Dedifferentiated amniotic fluid mesenchymal stem cell (primary cell): Measurements from ENCODE around the gene CTTNBP2NL.
"Not testable (repeated sequence)": the region's sequence is repeated elsewhere in the genome, so short reads cannot be mapped to it uniquely, and the experiment has no call there.

ENCODE experiments used
- DNase-seq: peaks from one replicate; pipeline ENCODE4 v3.0.0-alpha.2; 2016; ENCODE audit errors: extremely low spot score

The CTTNBP2NL gene

GRCh38 chr1:112386024-112386723 lies 9.8 kb upstream of the CTTNBP2NL start:
- no peak for DNase-seq

GRCh38 chr1:112386731-112387346 lies 9.2 kb upstream of the CTTNBP2NL start:
- no peak for DNase-seq

GRCh38 chr1:112387807-112388206 lies 8.2 kb upstream of the CTTNBP2NL start:
- DNase-seq: no peak

DNA sequence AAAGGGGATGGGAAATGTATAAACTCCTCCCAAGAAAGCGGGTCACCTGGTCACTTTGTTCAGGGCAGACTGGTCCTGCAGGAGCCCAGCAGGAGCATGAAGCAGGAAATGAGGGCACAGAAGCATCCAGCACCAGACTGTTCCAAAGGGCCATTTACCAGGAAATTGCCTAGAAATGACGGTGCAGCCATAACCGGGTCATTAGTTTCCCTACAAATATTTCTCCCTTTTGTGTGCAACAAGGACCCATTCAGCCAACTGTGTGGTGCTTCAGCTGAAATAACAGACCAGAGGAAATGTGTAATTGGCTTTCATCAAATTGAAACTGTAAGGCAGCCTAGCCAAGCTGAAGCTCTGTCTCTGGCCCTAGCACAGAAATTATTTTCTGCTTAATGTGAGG lies 7.6 kb upstream of the CTTNBP2NL start:
- no peak for DNase-seq

GRCh38 chr1:112389689-112390088 lies 6.3 kb upstream of the CTTNBP2NL start:
- no peak for DNase-seq

DNA sequence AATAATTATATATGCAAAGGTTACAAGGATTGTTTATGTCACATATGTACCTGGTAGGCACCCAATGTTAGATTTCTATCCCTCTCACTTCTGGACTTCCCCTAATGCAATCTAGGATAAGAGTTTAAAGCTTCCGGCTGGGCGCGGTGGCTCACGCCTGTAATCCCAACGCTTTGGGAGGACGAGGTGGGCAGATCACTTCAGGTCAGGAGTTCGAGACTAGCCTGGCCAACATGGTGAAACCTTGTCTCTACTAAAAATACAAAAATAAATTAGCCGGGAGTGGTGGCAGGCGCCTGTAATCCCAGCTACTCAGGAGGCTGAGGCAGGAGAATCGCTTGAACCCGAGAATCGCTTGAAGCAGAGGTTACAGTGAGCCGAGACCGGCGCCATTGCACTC lies 5.7 kb upstream of the CTTNBP2NL start:
- not testable (repeated sequence) for DNase-seq

DNA sequence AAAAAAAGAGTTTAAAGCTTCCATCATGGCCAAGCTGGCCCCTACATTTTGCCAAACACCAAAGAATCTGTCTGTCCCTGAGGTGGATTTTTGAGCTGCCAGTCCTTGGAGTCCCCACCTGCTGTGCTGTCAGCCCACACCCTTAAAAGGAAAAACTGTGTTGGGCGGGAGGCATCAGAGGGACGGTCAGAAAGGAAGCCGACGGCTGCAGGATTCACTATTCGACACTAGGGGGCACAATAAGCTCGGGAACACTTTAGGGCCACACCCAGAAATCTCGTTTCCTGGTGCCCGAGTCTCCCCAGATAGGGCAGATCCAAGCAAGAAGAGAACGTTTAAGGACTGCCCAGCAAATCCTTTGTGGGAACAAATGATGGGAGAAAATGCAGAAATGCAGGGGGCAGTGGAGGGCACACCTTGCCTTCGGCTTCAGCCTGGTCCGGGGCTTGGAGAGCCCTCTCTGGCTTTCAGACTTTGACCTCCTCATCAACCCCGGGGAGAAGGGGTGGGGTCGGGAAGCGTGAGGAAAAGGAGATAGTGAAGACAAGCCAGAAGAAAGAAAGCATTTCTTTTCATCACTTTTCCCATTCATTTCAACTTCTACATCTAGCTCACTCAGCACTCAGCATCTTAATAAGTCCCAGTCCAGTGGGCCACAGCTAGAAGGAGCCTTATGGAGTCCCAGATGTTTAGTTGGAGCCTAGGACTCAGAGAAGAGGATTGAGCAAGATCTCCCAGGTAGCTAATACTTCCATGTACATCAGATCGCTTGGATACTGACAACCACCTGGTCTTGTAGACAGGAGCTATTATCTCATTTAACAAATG lies 5.0 kb upstream of the CTTNBP2NL start:
- DNase-seq: peak; percentile 96

DNA sequence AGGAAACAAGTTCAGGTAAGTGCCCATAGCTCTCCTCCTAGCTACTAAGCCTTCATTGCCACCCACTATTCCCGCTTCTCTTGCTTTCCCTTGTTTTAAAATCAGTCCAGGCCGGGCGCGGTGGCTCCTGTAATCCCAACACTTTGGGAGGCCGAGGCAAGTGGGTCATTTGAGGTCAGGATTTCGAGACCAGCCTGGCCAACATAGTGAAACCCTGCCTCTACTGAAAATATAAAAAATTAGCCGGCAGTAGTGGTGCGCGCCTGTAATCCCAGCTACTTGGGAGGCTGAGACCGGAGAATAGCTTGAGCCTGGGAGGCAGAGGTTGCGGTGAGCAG lies 4.4 kb upstream of the CTTNBP2NL start:
- no peak for DNase-seq

DNA sequence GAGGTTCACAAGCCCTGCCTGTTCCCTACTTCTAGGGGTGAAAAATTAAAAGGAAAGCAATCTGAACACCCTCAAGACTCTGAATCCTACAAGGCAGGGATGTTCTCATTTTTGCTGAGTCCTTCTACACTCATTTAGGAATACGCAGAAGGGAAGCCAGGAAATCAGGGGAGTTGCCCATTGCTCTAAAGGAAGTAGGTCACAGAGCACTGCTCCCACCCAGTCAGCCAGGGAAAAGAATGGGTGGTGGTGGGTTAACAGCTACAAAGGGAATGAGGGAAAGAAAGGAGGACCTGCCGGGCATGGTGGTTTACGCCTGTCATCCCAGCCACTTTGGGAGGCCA lies 2.4 kb upstream of the CTTNBP2NL start:
- DNase-seq: no peak

- DNase-seq: no peak
These were observed 1.3 kb upstream of the CTTNBP2NL start for GRCh38 chr1:112394743-112395062.

- DNase-seq: no peak
These were observed 676 bp upstream of the CTTNBP2NL start for GRCh38 chr1:112395256-112395820.

DNA sequence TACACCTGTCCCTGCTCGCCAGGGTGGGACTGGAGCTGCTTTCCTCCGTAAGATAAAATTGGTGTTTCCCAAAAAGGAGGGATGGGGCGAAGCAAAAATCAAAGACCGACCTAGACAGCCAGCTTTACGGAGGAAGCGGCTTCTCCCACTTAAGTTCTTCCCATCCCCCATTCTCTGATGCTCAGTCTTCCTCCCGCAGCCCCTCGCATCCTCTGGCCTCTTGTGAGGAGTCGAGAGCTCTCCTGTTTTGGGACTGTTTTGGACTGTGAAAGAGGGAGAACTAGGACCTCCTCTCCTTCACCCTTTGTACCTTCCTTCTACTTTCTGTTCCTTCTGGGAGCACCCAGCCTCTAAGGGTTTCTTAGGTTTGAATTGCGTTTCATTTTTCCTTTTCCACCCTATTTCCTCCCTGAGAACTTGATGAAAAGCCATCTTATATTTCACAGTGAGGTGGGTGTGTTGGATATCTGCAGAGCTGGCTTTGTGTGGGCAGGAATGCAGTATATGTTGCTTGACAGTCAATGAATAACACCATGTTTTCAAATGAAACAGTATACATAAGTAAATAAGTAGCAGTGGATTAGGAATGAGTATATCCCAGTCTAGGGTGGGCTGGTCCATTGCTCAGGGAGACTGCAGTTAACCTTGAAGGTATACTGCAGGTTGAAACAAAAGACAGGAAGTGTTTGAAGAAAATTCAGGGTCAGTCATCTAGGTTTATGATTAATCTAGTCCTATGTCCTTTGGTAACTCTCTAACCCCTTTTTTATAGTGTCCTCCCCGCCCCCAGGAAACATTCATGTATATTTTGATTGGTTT lies 848 bp downstream of the CTTNBP2NL start:
- no peak for DNase-seq

GRCh38 chr1:112397841-112398240 lies 1.8 kb downstream of the CTTNBP2NL start:
- DNase-seq: no peak

DNA sequence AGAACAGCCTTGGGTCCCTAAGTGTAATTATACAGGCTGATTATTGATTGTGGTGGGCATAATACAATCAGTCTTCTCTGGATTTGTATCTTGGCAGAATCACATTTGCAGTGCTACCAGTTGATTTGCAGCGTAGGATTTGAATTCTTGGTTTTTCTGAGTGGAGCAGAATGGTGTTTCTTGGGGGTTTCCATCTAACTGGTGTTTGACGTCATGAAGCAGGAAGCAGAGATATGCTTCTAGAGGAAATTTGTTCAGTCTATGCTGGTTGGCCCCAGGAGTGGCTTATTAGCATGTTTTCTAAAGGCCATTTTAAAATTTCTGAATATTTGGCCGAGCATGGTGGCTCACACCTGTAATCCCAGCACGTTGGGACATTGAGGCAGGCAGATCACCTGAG lies 3.4 kb downstream of the CTTNBP2NL start:
- no peak for DNase-seq

DNA sequence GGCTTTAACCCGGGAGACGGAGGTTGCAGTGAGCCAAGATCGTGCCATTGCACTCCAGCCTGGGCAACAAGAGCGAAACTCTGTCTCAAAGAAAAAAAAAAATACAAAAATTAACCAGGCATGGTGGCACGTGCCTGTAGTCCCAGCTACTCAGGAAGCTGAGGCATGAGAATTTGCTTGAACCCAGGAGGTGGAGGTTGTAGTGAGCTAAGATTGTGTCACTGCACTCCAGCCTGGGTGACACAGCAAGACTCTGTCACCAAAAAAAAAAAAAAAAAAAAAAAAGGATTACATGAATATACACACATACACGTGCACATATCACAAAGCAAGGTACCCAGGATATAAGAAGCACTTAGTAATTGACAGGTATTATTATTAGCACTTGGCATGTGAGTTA lies 4.7 kb downstream of the CTTNBP2NL start:
- not testable (repeated sequence) for DNase-seq

DNA sequence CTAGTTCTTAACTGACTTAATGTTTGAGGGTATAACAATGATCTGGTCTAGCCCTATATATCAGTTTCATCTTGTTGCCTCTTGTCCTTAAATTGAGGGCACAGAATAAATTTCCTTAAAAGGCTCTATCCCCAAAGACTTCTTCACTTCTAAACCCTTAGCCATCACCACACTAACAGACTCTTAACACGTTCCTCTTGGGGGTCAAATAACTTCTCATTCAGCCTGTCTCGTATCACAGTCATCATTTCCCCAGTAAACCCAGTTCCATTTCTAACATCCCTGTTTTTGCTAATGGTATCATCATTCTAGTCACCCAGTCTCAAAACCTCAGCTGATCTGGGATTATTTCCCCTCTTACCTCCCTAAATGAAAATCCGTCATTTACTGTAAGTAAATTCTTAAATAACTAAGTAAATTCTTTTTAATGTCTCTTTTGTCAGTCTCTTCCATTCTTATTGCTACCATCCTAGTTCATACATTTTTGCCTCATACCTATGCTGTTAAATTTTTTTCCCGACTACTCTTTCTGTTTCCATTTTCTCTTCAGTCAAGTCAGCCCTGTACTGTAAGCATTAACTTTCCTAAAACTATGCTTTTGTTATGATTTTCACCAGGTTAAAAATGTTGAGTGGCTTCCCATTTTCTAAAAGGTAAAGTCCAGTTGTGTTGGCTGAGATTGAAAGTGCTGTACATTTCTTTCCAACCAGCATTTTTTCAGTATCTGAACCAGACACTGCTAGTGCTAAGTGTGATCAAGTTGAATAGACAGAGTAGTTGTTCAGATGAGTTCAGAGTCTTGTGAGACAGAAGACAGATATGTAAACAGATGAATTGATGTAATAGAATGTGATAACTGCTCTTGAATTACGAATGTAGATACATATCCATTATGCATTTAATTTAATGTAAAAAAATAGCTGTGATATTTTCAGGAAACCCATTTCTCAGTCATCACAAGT lies 6.9 kb downstream of the CTTNBP2NL start:
- no peak for DNase-seq

DNA sequence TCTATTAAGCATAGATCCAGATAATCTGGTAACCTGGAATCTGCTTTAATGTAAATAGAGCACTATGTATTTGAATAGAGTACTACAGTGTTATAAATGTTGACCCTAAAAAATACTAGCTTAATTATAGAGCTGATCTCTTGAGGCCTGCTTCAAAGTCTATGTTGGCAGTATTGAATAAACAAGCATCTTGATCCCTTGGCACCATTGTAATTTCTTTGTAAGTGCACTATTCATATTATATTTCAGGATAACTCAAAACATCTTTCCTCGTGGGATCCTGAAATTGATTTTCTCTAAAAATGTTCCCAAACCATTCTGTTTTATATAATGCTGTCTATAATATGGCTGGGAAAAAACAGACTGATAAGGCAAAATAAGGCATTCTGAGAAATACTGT lies 10.8 kb downstream of the CTTNBP2NL start:
- DNase-seq: no peak

- DNase-seq: no peak
These were observed 13.4 kb downstream of the CTTNBP2NL start for GRCh38 chr1:112409414-112409813.

DNA sequence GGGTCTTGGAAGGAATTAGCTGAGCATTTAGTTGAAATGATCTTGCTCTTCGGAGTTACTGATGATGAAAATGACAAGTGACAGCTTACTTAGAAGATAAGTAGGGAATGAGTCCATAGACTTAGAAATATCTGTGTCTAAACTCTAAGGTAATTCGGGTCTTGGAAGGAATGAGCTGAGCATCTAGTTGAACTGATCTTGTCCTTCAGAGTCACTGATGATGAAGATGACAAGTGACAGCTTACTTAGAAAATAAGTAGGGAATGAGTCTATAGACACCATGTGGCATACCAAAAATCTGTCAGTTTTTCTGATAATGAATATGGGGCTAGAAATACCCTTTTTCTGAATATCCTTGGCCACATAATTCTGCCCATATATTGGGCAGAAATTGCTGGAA lies 14.7 kb downstream of the CTTNBP2NL start:
- DNase-seq: no peak

- no peak for DNase-seq
These were observed 21.3 kb downstream of the CTTNBP2NL start for GRCh38 chr1:112417271-112417670.
